Calu3 (cell line): ENCODE data around the gene COTL1. TPM values are rescaled to one million over a fixed set of nuclear protein-coding genes. Genes with fewer than 3 reads are reported as not detected.

Source experiments
- BruUV-seq: library from RNA; stranded (reverse); fragments of 400-500 nt; replicated peaks from 2 replicates; lab custom pipeline; 2021; lab: Mats Ljungman, UMichigan
- CTCF ChIA-PET: fragments of 300-600 bp; sonication (Branson Sonifier 250); formaldehyde crosslinking; loops from one replicate; lab custom pipeline; 2022; ENCODE audit warnings: antibody characterized with exemption; lab: Charles Lee
- DNase-seq: peaks from one replicate; pipeline ENCODE4 v3.0.0; 2022
- H3K27ac Mint-ChIP-seq: one replicate; pipeline ENCODE4 v1.8.0; 2022; ENCODE audit warnings: mixed read lengths; ENCODE audit not compliant: unreplicated experiment
- H3K27me3 Mint-ChIP-seq: one replicate; pipeline ENCODE4 v1.8.0; 2022; ENCODE audit warnings: mixed read lengths; ENCODE audit not compliant: unreplicated experiment
- H3K36me3 Mint-ChIP-seq: one replicate; pipeline ENCODE4 v1.8.0; 2022; ENCODE audit warnings: mild to moderate bottlenecking, moderate library complexity, mixed read lengths; ENCODE audit not compliant: insufficient read depth, unreplicated experiment
- H3K4me1 Mint-ChIP-seq: one replicate; pipeline ENCODE4 v1.8.0; 2022; ENCODE audit warnings: mild to moderate bottlenecking, low read depth, mixed read lengths; ENCODE audit not compliant: unreplicated experiment
- H3K4me3 Mint-ChIP-seq: one replicate; pipeline ENCODE4 v1.8.0; 2022; ENCODE audit warnings: mild to moderate bottlenecking, low read depth, moderate library complexity, mixed read lengths; ENCODE audit not compliant: unreplicated experiment
- H3K9me3 Mint-ChIP-seq: one replicate; pipeline ENCODE4 v1.8.0; 2022; ENCODE audit warnings: low read depth, mixed read lengths; ENCODE audit not compliant: unreplicated experiment
- CTCF ChIP-seq: fragments of 200-600 bp; IDR thresholded peaks from one replicate; pipeline ENCODE4 v1.8.0; 2022; ENCODE audit warnings: antibody characterized with exemption; ENCODE audit not compliant: unreplicated experiment
- intact Hi-C: fragments of 100-400 bp; cut with micrococcal nuclease; formaldehyde crosslinking; loops from one replicate; pipeline ENCODE4 v1.10.0; 2022; ENCODE audit not compliant: unreplicated experiment
- total RNA-seq: library from RNA; stranded (reverse); gene quantifications from 2 replicates; pipeline ENCODE4 v1.2.3, GENCODE V29; 2022

The COTL1 gene
- total RNA-seq, 1 experiment from 2014 or later: 343 TPM

- no peak for DNase-seq
- Mint-ChIP-seq H3K4me3 (no peak overlapping the region), H3K4me1 (peaks cover 21% of the 10 kb centered on the region), H3K36me3 (peaks cover 80% of the 10 kb centered on the region), H3K9me3 (no peaks in the 10 kb centered on the region), H3K27ac (no peak overlapping the region), H3K27me3 (no peaks in the 10 kb centered on the region)
- no TSS peak for BruUV-seq
- CTCF ChIA-PET: no interaction called here
- intact Hi-C loops: no loop called here
- no peak for TF ChIP-seq CTCF
These were observed 36.4 kb upstream of the COTL1 start for GRCh38 chr16:84654238-84654637.

- intact Hi-C loops: no loop called here
- DNase-seq: no peak
- peaks cover 80% of the 10 kb centered on the region for H3K36me3 Mint-ChIP-seq
- no peak for TF ChIP-seq CTCF
- no peaks in the 10 kb centered on the region for H3K9me3 Mint-ChIP-seq
- CTCF ChIA-PET: no interaction called here
- peaks cover 21% of the 10 kb centered on the region for H3K4me1 Mint-ChIP-seq
- BruUV-seq: no TSS peak
- no peaks in the 10 kb centered on the region for H3K27me3 Mint-ChIP-seq
- no peak overlapping the region for H3K4me3 Mint-ChIP-seq
- no peak overlapping the region for H3K27ac Mint-ChIP-seq
These were observed 34.7 kb upstream of the COTL1 start for GRCh38 chr16:84652566-84652965.

GRCh38 chr16:84650062-84650991 lies 32.4 kb upstream of the COTL1 start:
- intact Hi-C loops: no loop called here
- H3K9me3 Mint-ChIP-seq: no peaks in the 10 kb centered on the region
- peaks cover 21% of the 10 kb centered on the region for H3K4me1 Mint-ChIP-seq
- H3K27ac Mint-ChIP-seq: peak overlapping the region; percentile 80
- peaks cover 14% of the 10 kb centered on the region for H3K27me3 Mint-ChIP-seq
- H3K36me3 Mint-ChIP-seq: peaks cover 75% of the 10 kb centered on the region
- peak; percentile 60 for DNase-seq
- CTCF ChIA-PET: interaction anchor here (0.6 to 0.7 kb wide), 2 partner anchors 19 to 48 kb away, joined by 3 to 4 read pairs; no protein-coding TSS in a partner anchor
- peak overlapping the region; percentile 87 for H3K4me3 Mint-ChIP-seq
- TF ChIP-seq CTCF: no peak
- BruUV-seq: TSS peak; percentile 31

- Mint-ChIP-seq H3K4me1 (peaks cover 21% of the 10 kb centered on the region), H3K27me3 (peaks cover 16% of the 10 kb centered on the region), H3K36me3 (peaks cover 68% of the 10 kb centered on the region), H3K9me3 (no peaks in the 10 kb centered on the region), H3K27ac (peak overlapping the region; percentile 59), H3K4me3 (peak overlapping the region; percentile 87)
- no peak for TF ChIP-seq CTCF
- no TSS peak for BruUV-seq
- CTCF ChIA-PET: interaction anchor here (0.6 kb wide), 1 partner anchor 24 kb away, joined by 3 read pairs; no protein-coding TSS in a partner anchor
- intact Hi-C loops: no loop called here
- DNase-seq: no peak
These were observed 31.6 kb upstream of the COTL1 start for GRCh38 chr16:84649511-84649861.
